Measurements from ENCODE around the gene MPV17L2. TPM values are rescaled to one million over a fixed set of nuclear protein-coding genes. Genes with fewer than 3 reads are reported as not detected.

MPV17L2 gene
- total and polyA plus RNA-seq, 2 of the 4 experiments (the other 2 are of a cell fraction), result 7.2 to 19.5 TPM

DNA sequence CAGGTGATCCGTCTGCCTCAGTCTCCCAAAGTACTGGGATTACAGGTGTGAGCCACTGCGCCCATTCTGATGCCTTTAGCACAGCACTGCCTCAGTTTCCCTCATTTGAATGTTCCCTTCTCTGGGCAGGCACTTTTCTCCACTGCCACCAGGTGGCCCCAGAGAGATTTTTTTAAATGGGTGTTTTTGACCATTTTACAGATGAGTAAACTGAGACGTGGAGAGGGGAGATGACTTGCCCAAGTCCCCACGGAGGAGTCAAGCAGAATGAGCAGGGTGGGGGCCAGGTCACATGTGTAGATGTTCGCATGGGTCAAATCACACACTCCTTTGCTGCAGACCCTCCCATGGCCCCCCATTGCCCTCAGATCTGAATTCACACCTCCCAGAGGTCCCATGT, 36.5 kb downstream of the MPV17L2 start:
- Histone ChIP-seq H3K36me3 (ENCODE audit: control insufficient read depth, insufficient read depth, low read length) (no peaks in the 10 kb centered on the region), H3K4ac (ENCODE audit: low read depth, low read length) (no peak overlapping the region), H3K4me2 (ENCODE audit: low read depth, low read length) (no peak overlapping the region), H3K27ac (ENCODE audit: insufficient read depth, low read length) (no peak overlapping the region), H4K20me1 (ENCODE audit: insufficient read depth, low read length) (peaks cover 5% of the 10 kb centered on the region; the same call in 1 of the 2 replicates), H3K9me1 (ENCODE audit: insufficient read depth, low read length) (no peaks in the 10 kb centered on the region), H3K27me3 (ENCODE audit: control insufficient read depth, insufficient read depth, low read length) (peaks cover 20% of the 10 kb centered on the region; the same call in 1 of the 2 replicates), H2BK15ac (ENCODE audit: low read depth, low read length) (no peak overlapping the region), H3K23ac (ENCODE audit: low read depth, low read length) (no peak overlapping the region), H3K14ac (replicated peaks; ENCODE audit: low read depth, low read length) (no peak overlapping the region), H2AFZ (replicated peaks; ENCODE audit: low read length, poor library complexity) (no peak overlapping the region), H3K9ac (ENCODE audit: low read depth, low read length) (no peak overlapping the region), H4K5ac (ENCODE audit: low read depth, low read length) (no peak overlapping the region), H4K8ac (ENCODE audit: low read depth in 2 of 2, low read length in 2 of 2) (no peak overlapping the region), H2AK9ac (replicated peaks; ENCODE audit: low read depth, low read length, poor library complexity) (no peak overlapping the region), H2BK20ac (ENCODE audit: low read depth, low read length) (no peak overlapping the region), H3K56ac (ENCODE audit: extremely low read depth, insufficient read depth, low read length) (no peak overlapping the region), H3K18ac (ENCODE audit: low read depth, low read length) (no peak overlapping the region), H4K91ac (ENCODE audit: insufficient read depth, low read depth, low read length) (no peak overlapping the region), H3K4me3 (ENCODE audit: insufficient read depth, low read depth, low read length) (no peak overlapping the region), H3K9me3 (ENCODE audit: control insufficient read depth, insufficient read depth, low read length) (peaks cover 3% of the 10 kb centered on the region; the same call in 1 of the 2 replicates), H2BK120ac (ENCODE audit: low read depth, low read length) (no peak overlapping the region), H2BK5ac (ENCODE audit: low read depth, low read length, poor library complexity, severe bottlenecking) (no peak overlapping the region), H3K79me1 (ENCODE audit: low read depth in 1 of 2, low read length in 2 of 2) (no peaks in the 10 kb centered on the region), H2AK5ac (ENCODE audit: low read depth, low read length) (no peak overlapping the region), H3K4me1 (ENCODE audit: control insufficient read depth, insufficient read depth, low read length) (peaks cover 7% of the 10 kb centered on the region)
- no CpG with 5 or more reads among the region's 5 CpGs for WGBS, 2 experiments (ENCODE audit: extremely low coverage in 2 of 2, insufficient read length in 1 of 2)
- dilution Hi-C loops (cut with HindIII; ENCODE audit: low sequenced_read_pairs, unreplicated experiment) (no loop called here), in situ Hi-C loops (cut with MboI; ENCODE audit: low sequenced_read_pairs) (no loop called here), intact Hi-C loops (cut with micrococcal nuclease) (no loop called here)
- DNase-seq (no peak), ATAC-seq (ENCODE audit: low read depth) (no peak)
- ChIA-PET CTCF (no interaction called here), POLR2A (ENCODE audit: unreplicated experiment) (no interaction called here)
- TF ChIP-seq RCOR1 (IDR thresholded peaks at IDR 0.05; ENCODE audit: insufficient replicate concordance, low read length) (peak; percentile 29), BHLHE40 (IDR thresholded peaks at IDR 0.05; ENCODE audit: low read depth, low read length) (no peak), RAD21 (IDR thresholded peaks at IDR 0.05; ENCODE audit: low read length) (no peak), CEBPB (IDR thresholded peaks at IDR 0.05; ENCODE audit: low read depth, low read length) (no peak), NFE2L2 (IDR thresholded peaks at IDR 0.05; ENCODE audit: low read depth, low read length) (no peak), SMC3 (IDR thresholded peaks at IDR 0.05; ENCODE audit: low read depth, low read length) (peak; percentile 14; the same call in 1 of the 2 replicates), MXI1 (IDR thresholded peaks at IDR 0.05; ENCODE audit: borderline replicate concordance, low read depth, low read length) (no peak), RFX5 (IDR thresholded peaks at IDR 0.05; ENCODE audit: low read depth, low read length) (no peak)
- TF ChIP-seq, protein P1, sequence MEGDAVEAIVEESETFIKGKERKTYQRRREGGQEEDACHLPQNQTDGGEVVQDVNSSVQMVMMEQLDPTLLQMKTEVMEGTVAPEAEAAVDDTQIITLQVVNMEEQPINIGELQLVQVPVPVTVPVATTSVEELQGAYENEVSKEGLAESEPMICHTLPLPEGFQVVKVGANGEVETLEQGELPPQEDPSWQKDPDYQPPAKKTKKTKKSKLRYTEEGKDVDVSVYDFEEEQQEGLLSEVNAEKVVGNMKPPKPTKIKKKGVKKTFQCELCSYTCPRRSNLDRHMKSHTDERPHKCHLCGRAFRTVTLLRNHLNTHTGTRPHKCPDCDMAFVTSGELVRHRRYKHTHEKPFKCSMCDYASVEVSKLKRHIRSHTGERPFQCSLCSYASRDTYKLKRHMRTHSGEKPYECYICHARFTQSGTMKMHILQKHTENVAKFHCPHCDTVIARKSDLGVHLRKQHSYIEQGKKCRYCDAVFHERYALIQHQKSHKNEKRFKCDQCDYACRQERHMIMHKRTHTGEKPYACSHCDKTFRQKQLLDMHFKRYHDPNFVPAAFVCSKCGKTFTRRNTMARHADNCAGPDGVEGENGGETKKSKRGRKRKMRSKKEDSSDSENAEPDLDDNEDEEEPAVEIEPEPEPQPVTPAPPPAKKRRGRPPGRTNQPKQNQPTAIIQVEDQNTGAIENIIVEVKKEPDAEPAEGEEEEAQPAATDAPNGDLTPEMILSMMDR (conservative IDR thresholded peaks at IDR 0.05; ENCODE audit: low read depth, low read length), result peak; percentile 43
- TF ChIP-seq, protein P2, sequence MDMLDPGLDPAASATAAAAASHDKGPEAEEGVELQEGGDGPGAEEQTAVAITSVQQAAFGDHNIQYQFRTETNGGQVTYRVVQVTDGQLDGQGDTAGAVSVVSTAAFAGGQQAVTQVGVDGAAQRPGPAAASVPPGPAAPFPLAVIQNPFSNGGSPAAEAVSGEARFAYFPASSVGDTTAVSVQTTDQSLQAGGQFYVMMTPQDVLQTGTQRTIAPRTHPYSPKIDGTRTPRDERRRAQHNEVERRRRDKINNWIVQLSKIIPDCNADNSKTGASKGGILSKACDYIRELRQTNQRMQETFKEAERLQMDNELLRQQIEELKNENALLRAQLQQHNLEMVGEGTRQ (IDR thresholded peaks at IDR 0.05; ENCODE audit: low read depth, low read length), result no peak
- BruUV-seq (replicated peaks), result no TSS peak

Measured in IMR-90 (cell line).